GM12873 (cell line): ENCODE measurements around the gene NFATC2.

Experiments
- TF ChIP-seq, protein P1 (sequence below): IDR thresholded peaks from 2 replicates; pipeline ENCODE4 v1.5.1; 2012; ENCODE audit warnings: low read depth, mild to moderate bottlenecking, moderate library complexity, low read length, control low read depth; ENCODE audit not compliant: insufficient read depth; ENCODE audit errors: missing control alignments

NFATC2 gene

GRCh38 chr20:51584116-51584515, 41.6 kb upstream of the NFATC2 start:
- TF ChIP-seq, protein P1, sequence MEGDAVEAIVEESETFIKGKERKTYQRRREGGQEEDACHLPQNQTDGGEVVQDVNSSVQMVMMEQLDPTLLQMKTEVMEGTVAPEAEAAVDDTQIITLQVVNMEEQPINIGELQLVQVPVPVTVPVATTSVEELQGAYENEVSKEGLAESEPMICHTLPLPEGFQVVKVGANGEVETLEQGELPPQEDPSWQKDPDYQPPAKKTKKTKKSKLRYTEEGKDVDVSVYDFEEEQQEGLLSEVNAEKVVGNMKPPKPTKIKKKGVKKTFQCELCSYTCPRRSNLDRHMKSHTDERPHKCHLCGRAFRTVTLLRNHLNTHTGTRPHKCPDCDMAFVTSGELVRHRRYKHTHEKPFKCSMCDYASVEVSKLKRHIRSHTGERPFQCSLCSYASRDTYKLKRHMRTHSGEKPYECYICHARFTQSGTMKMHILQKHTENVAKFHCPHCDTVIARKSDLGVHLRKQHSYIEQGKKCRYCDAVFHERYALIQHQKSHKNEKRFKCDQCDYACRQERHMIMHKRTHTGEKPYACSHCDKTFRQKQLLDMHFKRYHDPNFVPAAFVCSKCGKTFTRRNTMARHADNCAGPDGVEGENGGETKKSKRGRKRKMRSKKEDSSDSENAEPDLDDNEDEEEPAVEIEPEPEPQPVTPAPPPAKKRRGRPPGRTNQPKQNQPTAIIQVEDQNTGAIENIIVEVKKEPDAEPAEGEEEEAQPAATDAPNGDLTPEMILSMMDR: no peak

DNA sequence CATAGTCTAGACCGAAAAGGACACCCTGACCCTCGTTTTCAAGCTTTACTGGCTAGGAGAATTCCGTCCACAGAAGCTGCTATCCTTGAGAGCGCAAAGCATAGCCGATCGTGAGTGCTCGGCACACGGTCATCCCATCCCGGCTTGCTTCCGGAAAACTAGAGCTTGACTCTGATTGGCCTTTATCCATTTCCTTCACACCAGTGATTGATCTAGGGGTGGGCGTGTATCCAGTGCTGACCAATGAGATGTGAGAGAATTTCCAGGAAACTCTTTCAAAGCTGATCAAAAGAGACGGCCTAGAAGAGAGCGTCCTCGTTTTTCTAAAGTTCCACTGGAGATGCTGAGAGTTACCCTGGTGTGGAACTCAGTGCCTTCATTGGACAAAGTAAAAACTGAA, 41.0 kb upstream of the NFATC2 start:
- TF ChIP-seq, protein P1: no peak

DNA sequence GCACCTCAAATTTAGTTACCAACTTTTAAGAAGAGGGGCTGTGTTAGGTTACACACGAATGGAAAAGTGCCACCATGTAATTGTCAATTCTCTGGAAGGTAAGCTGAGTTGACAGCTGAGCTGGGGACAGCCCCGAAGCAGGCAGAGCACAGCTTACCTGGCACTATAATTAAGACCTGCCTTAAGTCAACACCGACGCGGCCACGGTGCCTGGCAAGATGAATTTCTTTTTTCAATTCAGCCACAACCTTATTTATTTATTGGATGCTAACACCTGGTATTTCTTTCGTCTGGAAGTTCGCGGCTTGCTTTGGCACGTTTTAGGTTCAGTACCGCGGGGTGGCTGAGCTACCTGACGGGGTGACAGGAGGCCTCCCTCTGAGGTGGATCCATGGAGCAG, 40.6 kb upstream of the NFATC2 start:
- TF ChIP-seq, protein P1: no peak

- TF ChIP-seq, protein P1: no peak
Observed at GRCh38 chr20:51581571-51581970, 39.1 kb upstream of the NFATC2 start.

- TF ChIP-seq, protein P1: no peak
Observed at GRCh38 chr20:51579137-51579536, 36.6 kb upstream of the NFATC2 start.

GRCh38 chr20:51578145-51578459, 35.6 kb upstream of the NFATC2 start:
- TF ChIP-seq, protein P1: no peak

GRCh38 chr20:51577432-51578144, 35.1 kb upstream of the NFATC2 start:
- TF ChIP-seq, protein P1: no peak
